VCaP (cell line): ENCODE data around the gene RFX4.

ENCODE experiments used
- H3K27ac ChIP-seq: fragments of 450-650 bp; 2 replicates; pipeline ENCODE4 v1.5.1; 2017
- CTCF ChIP-seq: fragments of 450-650 bp; conservative IDR thresholded peaks from 2 replicates; pipeline ENCODE4 v1.5.1; 2017; ENCODE audit warnings: mild to moderate bottlenecking, moderate library complexity

RFX4 gene

GRCh38 chr12:106651552-106651951, 68.7 kb downstream of the RFX4 start:
- no peak overlapping the region for H3K27ac ChIP-seq
- TF ChIP-seq CTCF = no peak

- no peak for TF ChIP-seq CTCF
- no peak overlapping the region for H3K27ac ChIP-seq
These were observed 69.8 kb downstream of the RFX4 start for GRCh38 chr12:106652510-106653015.

- no peak overlapping the region for H3K27ac ChIP-seq
- TF ChIP-seq CTCF = no peak
These were observed 72.8 kb downstream of the RFX4 start for GRCh38 chr12:106655577-106655976.

- no peak overlapping the region for H3K27ac ChIP-seq
- TF ChIP-seq CTCF = no peak
These were observed 74.7 kb downstream of the RFX4 start for GRCh38 chr12:106657488-106657887.

- TF ChIP-seq CTCF = no peak
- no peak overlapping the region for H3K27ac ChIP-seq
These were observed 80.6 kb downstream of the RFX4 start for GRCh38 chr12:106663385-106663784.

- H3K27ac ChIP-seq = no peak overlapping the region
- no peak for TF ChIP-seq CTCF
These were observed 86.4 kb downstream of the RFX4 start for GRCh38 chr12:106669216-106669615.

GRCh38 chr12:106670131-106670530, 87.3 kb downstream of the RFX4 start:
- TF ChIP-seq CTCF = no peak
- no peak overlapping the region for H3K27ac ChIP-seq
